DOHH2 (cell line): ENCODE data around the gene VWA5A.

Experiments
- EZH2phosphoT487 ChIP-seq: fragments of 200-600 bp; sonication (generic); IDR thresholded peaks from 2 replicates; pipeline ENCODE4 v1.6.1; 2017; ENCODE audit warnings: borderline replicate concordance, mild to moderate bottlenecking, antibody characterized with exemption, low read length, moderate library complexity, mixed read lengths
- TF ChIP-seq, protein P1 (sequence below): fragments of 200-600 bp; sonication (generic); IDR thresholded peaks from one replicate; pipeline ENCODE4 v1.5.1; 2014; ENCODE audit warnings: antibody characterized with exemption, mild to moderate bottlenecking, low read depth, low read length; ENCODE audit not compliant: poor library complexity, severe bottlenecking

DNA sequence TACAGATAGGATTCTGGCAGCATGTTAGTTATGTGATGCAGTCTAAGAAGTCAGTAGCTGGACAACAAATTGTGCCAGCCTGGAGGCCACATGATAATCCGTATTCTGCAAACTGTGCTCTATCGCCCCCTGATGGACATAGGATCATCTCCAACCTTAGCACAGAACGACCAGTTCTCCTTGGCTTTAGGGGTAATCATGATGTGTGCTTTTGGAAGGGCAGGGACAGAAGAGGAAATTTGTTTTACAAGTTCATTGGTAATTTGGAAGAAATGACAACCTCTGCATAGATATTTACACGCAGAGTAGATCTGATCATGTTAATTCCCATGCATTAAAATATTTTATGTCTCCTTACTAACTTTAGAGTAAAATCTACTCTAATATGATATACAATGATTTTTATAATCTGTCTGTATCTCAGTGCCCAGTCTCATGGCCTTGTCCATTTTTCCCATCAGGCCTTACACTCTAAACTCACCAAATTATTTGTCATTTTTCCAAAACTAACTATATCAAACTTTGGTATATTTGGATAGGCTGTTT lies 80.0 kb downstream of the VWA5A start:
- TF ChIP-seq, protein P1, sequence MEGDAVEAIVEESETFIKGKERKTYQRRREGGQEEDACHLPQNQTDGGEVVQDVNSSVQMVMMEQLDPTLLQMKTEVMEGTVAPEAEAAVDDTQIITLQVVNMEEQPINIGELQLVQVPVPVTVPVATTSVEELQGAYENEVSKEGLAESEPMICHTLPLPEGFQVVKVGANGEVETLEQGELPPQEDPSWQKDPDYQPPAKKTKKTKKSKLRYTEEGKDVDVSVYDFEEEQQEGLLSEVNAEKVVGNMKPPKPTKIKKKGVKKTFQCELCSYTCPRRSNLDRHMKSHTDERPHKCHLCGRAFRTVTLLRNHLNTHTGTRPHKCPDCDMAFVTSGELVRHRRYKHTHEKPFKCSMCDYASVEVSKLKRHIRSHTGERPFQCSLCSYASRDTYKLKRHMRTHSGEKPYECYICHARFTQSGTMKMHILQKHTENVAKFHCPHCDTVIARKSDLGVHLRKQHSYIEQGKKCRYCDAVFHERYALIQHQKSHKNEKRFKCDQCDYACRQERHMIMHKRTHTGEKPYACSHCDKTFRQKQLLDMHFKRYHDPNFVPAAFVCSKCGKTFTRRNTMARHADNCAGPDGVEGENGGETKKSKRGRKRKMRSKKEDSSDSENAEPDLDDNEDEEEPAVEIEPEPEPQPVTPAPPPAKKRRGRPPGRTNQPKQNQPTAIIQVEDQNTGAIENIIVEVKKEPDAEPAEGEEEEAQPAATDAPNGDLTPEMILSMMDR = peak; percentile 89
- no peak for TF ChIP-seq EZH2phosphoT487
